RWPE1 (cell line): Measurements from ENCODE around the gene SAXO1.

Experiments
- CTCF ChIA-PET: fragments of 350-600 bp; sonication (Branson Sonifier 250); formaldehyde crosslinking; extraction: SDS; loops from one replicate; lab custom pipeline; 2021; lab: Yijun Ruan, JAX
- POLR2A ChIA-PET: fragments of 400-600 bp; formaldehyde crosslinking; extraction: SDS; loops from one replicate; lab custom pipeline; 2020; ENCODE audit warnings: antibody characterized with exemption; ENCODE audit not compliant: low non-redundant PET; lab: Yijun Ruan, JAX
- DNase-seq: peaks from one replicate; pipeline ENCODE4 v3.0.0; 2012; ENCODE audit warnings: low spot score
- H3K27ac ChIP-seq: fragments of 450-650 bp; 2 replicates; pipeline ENCODE4 v1.5.1; 2017
- CTCF ChIP-seq: fragments of 450-650 bp; conservative IDR thresholded peaks from 2 replicates; pipeline ENCODE4 v1.5.1; 2017; ENCODE audit warnings: low read depth, mild to moderate bottlenecking

SAXO1 gene

GRCh38 chr9:18955626-18956025, 77.4 kb downstream of the SAXO1 start:
- TF ChIP-seq CTCF, result no peak
- ChIA-PET CTCF (interaction anchor here (0.6 kb wide), 1 partner anchor 41 kb away, joined by 3 read pairs; no protein-coding TSS in a partner anchor), POLR2A (no interaction called here)
- DNase-seq, result no peak
- H3K27ac ChIP-seq, result no peak overlapping the region

GRCh38 chr9:18951936-18952335, 81.1 kb downstream of the SAXO1 start:
- ChIA-PET POLR2A (no interaction called here), CTCF (interaction anchor here (0.6 kb wide), 1 partner anchor 1024 kb away, joined by 3 read pairs; no protein-coding TSS in a partner anchor)
- no peak overlapping the region for H3K27ac ChIP-seq
- DNase-seq, result no peak
- TF ChIP-seq CTCF, result no peak

- CTCF ChIA-PET, result no interaction called here
- no peak overlapping the region for H3K27ac ChIP-seq
- POLR2A ChIA-PET, result no interaction called here
- TF ChIP-seq CTCF, result no peak
- DNase-seq, result no peak
Observed at GRCh38 chr9:18947892-18948339, 85.1 kb downstream of the SAXO1 start.

GRCh38 chr9:18942801-18943200, 90.2 kb downstream of the SAXO1 start:
- no peak overlapping the region for H3K27ac ChIP-seq
- no peak for DNase-seq
- ChIA-PET CTCF (no interaction called here), POLR2A (no interaction called here)
- no peak for TF ChIP-seq CTCF

- ChIA-PET CTCF (no interaction called here), POLR2A (no interaction called here)
- H3K27ac ChIP-seq, result no peak overlapping the region
- no peak for DNase-seq
- TF ChIP-seq CTCF, result no peak
Observed at GRCh38 chr9:18941060-18941740, 91.8 kb downstream of the SAXO1 start.

- no peak overlapping the region for H3K27ac ChIP-seq
- DNase-seq, result no peak
- ChIA-PET CTCF (no interaction called here), POLR2A (no interaction called here)
- TF ChIP-seq CTCF, result no peak
Observed at GRCh38 chr9:18939943-18940342, 93.1 kb downstream of the SAXO1 start.
